HG03066 (cell line): ENCODE data around the gene KLHL29.

Source experiments
- ATAC-seq: cut with Tn5 transposase; IDR thresholded peaks from one replicate; pipeline ENCODE4 v1.9.1; 2021; ENCODE audit warnings: low read depth; ENCODE audit not compliant: unreplicated experiment

The KLHL29 gene

GRCh38 chr2:23506531-23507266 is 121.7 kb downstream of the KLHL29 start:
- ATAC-seq, result no peak

DNA sequence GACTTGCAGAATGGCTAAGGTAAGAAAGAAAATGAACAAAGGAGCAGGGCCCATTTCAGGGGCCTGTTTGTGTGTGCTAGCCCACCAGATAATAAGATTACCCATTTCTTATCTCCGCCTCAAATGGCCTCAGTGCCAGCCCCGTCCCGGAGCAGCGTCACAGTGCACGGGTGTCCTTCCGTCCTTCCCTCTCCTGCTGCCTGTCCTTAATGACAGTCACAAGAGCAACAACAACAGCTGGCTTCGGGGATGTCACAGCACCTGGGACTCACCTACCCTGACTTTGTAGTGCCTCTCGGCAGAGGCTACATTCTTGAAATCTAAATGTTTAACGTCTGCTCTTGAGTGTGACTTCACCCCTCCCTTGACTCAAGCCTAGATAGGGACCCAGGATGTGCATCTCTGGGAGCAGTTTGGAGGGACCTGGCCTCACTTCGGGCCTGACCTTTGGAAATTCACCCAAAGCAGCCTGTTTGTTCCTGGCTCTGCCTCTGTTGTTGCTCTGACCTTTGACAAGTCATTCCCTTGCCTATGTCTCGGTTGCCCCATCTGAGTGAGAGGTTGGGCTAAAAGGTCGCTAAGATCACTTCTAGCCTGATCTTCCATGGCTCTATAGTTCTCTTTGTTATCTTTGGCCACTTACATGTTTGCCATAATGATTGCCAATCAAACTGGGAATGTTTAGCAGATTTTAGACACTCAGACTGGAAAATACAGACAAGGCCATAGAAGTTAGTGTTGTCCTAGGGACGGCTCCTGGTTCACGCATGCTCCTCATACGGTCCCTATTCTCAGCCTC is 122.5 kb downstream of the KLHL29 start:
- no peak for ATAC-seq

- no peak for ATAC-seq
Observed at GRCh38 chr2:23508066-23508390, 123.0 kb downstream of the KLHL29 start.

- no peak for ATAC-seq
Observed at GRCh38 chr2:23509103-23509502, 124.1 kb downstream of the KLHL29 start.

- no peak for ATAC-seq
Observed at GRCh38 chr2:23509596-23510292, 124.8 kb downstream of the KLHL29 start.

- ATAC-seq, result no peak
Observed at GRCh38 chr2:23510471-23510870, 125.5 kb downstream of the KLHL29 start.

DNA sequence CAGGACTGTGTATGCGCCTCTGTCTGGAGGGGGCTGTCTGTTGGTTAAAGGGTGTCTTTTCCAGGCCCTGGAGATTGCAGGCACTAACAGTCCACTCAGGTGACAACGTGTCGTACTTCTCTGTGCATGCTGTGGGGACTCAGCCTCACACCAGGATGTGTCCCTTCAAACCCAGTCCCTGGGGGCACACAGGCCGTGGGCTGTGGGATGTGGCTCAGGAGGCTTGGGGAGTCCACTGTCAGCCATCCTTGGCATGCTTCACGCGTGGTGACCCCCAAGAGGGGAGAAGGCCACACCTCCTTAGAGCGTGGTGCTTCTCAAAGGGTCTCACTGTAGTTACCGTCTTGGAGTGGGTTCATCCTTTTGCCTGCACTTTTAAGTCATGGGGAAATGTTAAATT is 127.8 kb downstream of the KLHL29 start:
- ATAC-seq, result no peak

DNA sequence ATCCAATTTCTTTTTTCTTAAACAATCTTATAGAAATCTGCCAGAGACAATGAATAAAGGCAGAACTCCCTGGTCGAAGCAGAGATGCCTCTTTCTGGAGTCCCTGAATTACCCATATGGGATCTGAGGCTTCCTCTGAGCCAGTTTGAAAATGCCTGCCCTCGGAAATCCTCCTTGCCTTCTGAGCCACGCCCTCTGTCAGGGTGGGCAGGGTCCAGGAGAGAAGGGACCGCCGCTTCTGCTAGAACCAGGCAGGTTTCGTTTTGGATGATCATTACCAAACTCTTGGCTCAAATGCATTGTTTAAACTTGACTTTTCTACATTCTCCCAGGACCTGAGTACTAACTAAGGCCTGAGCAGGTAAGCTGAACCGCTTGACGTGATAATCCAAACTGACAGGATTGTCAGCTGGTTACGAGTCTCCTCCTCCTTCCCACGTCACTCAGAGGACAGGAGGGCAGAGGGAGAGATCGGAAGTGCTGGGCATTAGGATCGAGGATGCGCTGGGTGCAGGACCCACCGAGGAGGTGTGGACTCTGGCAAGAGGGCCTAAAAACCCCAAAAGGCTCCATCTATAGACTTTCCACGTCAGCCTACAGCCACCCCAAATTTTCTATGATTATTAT is 128.4 kb downstream of the KLHL29 start:
- ATAC-seq, result no peak

- no peak for ATAC-seq
Observed at GRCh38 chr2:23513872-23514793, 129.2 kb downstream of the KLHL29 start.

DNA sequence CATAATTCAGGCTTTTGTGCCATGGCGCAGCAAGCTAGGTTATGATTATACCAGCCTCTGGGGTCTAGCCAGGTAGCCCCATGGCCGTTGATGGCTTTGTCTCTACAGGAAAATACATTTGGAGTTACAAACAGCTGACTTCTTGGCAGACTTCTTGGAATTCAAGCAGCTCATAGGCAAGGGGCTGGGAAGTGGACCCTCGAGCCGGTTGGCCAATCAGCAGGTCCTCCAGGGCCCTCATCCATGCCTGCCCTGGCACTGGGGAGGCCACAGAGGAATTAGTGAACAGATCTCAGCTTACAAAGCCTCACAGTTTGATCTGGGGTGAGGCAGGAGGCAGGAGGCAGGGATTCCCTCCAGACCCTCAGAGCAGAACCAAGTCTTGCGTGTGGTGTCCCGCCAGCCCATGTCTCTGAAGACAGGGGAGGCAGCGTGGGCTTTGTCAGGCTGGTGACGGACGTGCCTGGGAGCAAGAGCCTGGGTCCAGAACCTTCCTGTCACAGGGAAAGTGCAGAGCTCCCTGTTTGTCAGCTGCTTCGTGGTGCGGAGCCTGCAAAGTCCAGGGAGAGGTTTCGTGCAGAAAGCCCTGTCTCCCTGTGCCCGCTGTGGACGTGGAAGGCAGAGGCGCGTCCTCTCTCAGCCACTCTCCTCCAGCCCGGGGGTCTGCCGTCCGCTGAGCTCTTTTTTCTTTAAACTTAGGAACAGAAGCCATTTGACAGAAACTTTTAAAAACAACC is 131.7 kb downstream of the KLHL29 start:
- no peak for ATAC-seq

- ATAC-seq, result no peak
Observed at GRCh38 chr2:23518481-23519333, 133.7 kb downstream of the KLHL29 start.

DNA sequence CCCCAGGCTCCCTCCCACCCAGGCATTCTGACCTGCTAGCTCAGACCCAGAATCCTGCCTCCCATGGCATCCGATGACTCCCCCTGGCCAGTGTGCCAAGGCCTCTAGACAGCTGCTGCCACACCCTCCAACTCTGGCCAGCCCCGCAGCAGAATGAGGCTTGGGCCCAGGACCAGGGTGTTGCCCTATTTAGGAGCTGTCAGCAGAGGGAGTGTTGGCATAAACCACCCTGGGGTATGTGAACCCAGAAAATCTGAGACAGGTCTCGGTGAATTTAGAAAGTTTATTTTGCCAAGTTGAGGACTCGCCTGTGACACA is 134.3 kb downstream of the KLHL29 start:
- ATAC-seq, result no peak

GRCh38 chr2:23520256-23520655 is 135.3 kb downstream of the KLHL29 start:
- ATAC-seq, result no peak

- no peak for ATAC-seq
Observed at GRCh38 chr2:23521060-23521459, 136.1 kb downstream of the KLHL29 start.

- no peak for ATAC-seq
Observed at GRCh38 chr2:23522726-23523372, 137.9 kb downstream of the KLHL29 start.

- ATAC-seq, result no peak
Observed at GRCh38 chr2:23523373-23524260, 138.6 kb downstream of the KLHL29 start.

GRCh38 chr2:23524261-23524706 is 139.3 kb downstream of the KLHL29 start:
- ATAC-seq, result no peak
